K562 (cell line): Measurements from ENCODE around the gene ACRV1. TPM values are rescaled to one million over a fixed set of nuclear protein-coding genes. Genes with fewer than 3 reads are reported as not detected.
A peak's percentile ranks its signal among the peaks of the same experiment; 100 is the strongest.

Source experiments
- BHLHE40 ChIP-seq: IDR thresholded peaks from 2 replicates; pipeline ENCODE4 v1.6.1; 2011; ENCODE audit warnings: low read length, improper control_type of control experiment
- CTBP1 ChIP-seq: fragments of 450-650 bp; IDR thresholded peaks from 2 replicates; pipeline ENCODE4 v1.6.1; 2016; ENCODE audit warnings: borderline replicate concordance
- DMBX1 ChIP-seq: fragments of 250-450 bp; sonication (Bioruptor Pico); IDR thresholded peaks from 2 replicates; pipeline ENCODE4 v1.8.0; 2022; ENCODE audit warnings: inconsistent platforms, mild to moderate bottlenecking, moderate library complexity, borderline replicate concordance
- ESRRB ChIP-seq: fragments of 250-450 bp; sonication (Bioruptor Pico); IDR thresholded peaks from 2 replicates; pipeline ENCODE4 v1.5.0; 2020; ENCODE audit warnings: mild to moderate bottlenecking, moderate library complexity, borderline replicate concordance
- ETV5 ChIP-seq: sonication (generic); formaldehyde crosslinking; IDR thresholded peaks from 2 replicates; pipeline ENCODE4 v1.4.0; 2020; ENCODE audit warnings: low read depth, mild to moderate bottlenecking, missing genetic modification reagents
- HDAC8 ChIP-seq: fragments of 450-650 bp; IDR thresholded peaks from 2 replicates; pipeline ENCODE4 v1.6.1; 2016; ENCODE audit warnings: mild to moderate bottlenecking, missing genetic modification characterization, moderate library complexity, missing compliant biosample characterization
- MEF2A ChIP-seq: IDR thresholded peaks from 2 replicates; pipeline ENCODE4 v1.6.1; 2011; ENCODE audit warnings: low read depth, mild to moderate bottlenecking, low read length, moderate library complexity; ENCODE audit not compliant: control insufficient read depth
- PML ChIP-seq: IDR thresholded peaks from 2 replicates; pipeline ENCODE4 v1.6.1; 2012; ENCODE audit warnings: low read length, inconsistent platforms
- RERE ChIP-seq: sonication (generic); formaldehyde crosslinking; IDR thresholded peaks from 2 replicates; pipeline ENCODE4 v1.8.0; 2023; ENCODE audit warnings: missing genetic modification reagents, mild to moderate bottlenecking, borderline replicate concordance
- SMARCA4 ChIP-seq: fragments of 450-650 bp; IDR thresholded peaks from 2 replicates; pipeline ENCODE4 v1.6.1; 2016
- TEAD2 ChIP-seq: fragments of 450-650 bp; IDR thresholded peaks from 2 replicates; pipeline ENCODE4 v1.6.1; 2016; ENCODE audit warnings: missing genetic modification characterization, control low read depth, missing compliant biosample characterization
- ZBTB1 ChIP-seq: sonication (generic); formaldehyde crosslinking; IDR thresholded peaks from 2 replicates; pipeline ENCODE4 v1.8.1; 2023; ENCODE audit warnings: missing genetic modification reagents, low read depth, mild to moderate bottlenecking, borderline replicate concordance
- ZBTB49 ChIP-seq: sonication (generic); formaldehyde crosslinking; IDR thresholded peaks from 2 replicates; pipeline ENCODE4 v1.8.0; 2022; ENCODE audit warnings: missing genetic modification reagents, mild to moderate bottlenecking, borderline replicate concordance
- ZNF140 ChIP-seq: fragments of 250-450 bp; sonication (Bioruptor Pico); IDR thresholded peaks from 2 replicates; pipeline ENCODE4 v1.8.0; 2021; ENCODE audit warnings: moderate library complexity, mild to moderate bottlenecking, inconsistent platforms
- ZNF830 ChIP-seq: fragments of 250-450 bp; sonication (Bioruptor Pico); IDR thresholded peaks from 2 replicates; pipeline ENCODE4 v1.5.0; 2021; ENCODE audit warnings: mild to moderate bottlenecking
- polyA plus RNA-seq, 8 experiments: library from polyadenylated mRNA; depleted of rRNA in 4 of 8; stranded (reverse) in 5 of 8; unstranded in 3 of 8; fragments of >200 nt; fragmentation: Nextera tagmentation in 2 of 8; fragmentation: Illumina TruSeq in 1 of 8; extraction: Ambion mirVana in 2 of 8; extraction: Trizol in 1 of 8; gene quantifications; 2 replicates each; pipeline versions ENCODE4 v1.2.1 to v1.2.3, GENCODE V29; 2011 to 2014; ENCODE audit warnings: inconsistent platforms in 1 of 8, missing spikeins in 1 of 8
- total RNA-seq, 7 experiments: library from RNA; depleted of rRNA in 6 of 7; stranded (reverse); fragments of >200 nt in 6 of 7; fragmentation: Illumina TruSeq in 2 of 7; extraction: Trizol in 2 of 7; gene quantifications; 2 replicates each; pipeline versions ENCODE4 v1.2.1 to v1.2.3, GENCODE V29; 2011 to 2021; ENCODE audit warnings: low replicate concordance in 1 of 7
- TF ChIP-seq, protein P1 (sequence below), 2 experiments: IDR thresholded peaks; 2 replicates each; pipeline ENCODE4 v1.6.1; 2011; ENCODE audit warnings: borderline replicate concordance in 1 of 2, control low read depth in 1 of 2, low read depth in 1 of 2, low read length in 1 of 2, mild to moderate bottlenecking in 1 of 2, mixed read lengths in 1 of 2, moderate library complexity in 1 of 2; ENCODE audit not compliant: insufficient read depth in 1 of 2, insufficient read length in 1 of 2, poor library complexity in 1 of 2, severe bottlenecking in 1 of 2; ENCODE audit errors: extremely low read depth in 1 of 2
- TF ChIP-seq, protein P2 (sequence below): fragments of 450-650 bp; formaldehyde crosslinking; IDR thresholded peaks from 2 replicates; pipeline ENCODE4 v1.4.0; 2022; ENCODE audit warnings: mild to moderate bottlenecking, moderate library complexity

ACRV1 gene
- total and polyA plus RNA-seq, 9 of the 15 experiments (the other 6 are each of a cell fraction or from before 2014, with no cell fraction given), result 0.22 to 0.25 TPM; not detected in 7

- no peak for TF ChIP-seq RERE (CRISPR knock-in tag)
- TF ChIP-seq ZBTB49, result no peak
- TF ChIP-seq BHLHE40, result no peak
- TF ChIP-seq, protein P1, sequence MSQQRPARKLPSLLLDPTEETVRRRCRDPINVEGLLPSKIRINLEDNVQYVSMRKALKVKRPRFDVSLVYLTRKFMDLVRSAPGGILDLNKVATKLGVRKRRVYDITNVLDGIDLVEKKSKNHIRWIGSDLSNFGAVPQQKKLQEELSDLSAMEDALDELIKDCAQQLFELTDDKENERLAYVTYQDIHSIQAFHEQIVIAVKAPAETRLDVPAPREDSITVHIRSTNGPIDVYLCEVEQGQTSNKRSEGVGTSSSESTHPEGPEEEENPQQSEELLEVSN (IDR thresholded peaks at IDR 0.05; ENCODE audit: borderline replicate concordance in 1 of 2, extremely low read depth in 1 of 2, insufficient read depth in 1 of 2, insufficient read length in 1 of 2, low read depth in 1 of 2, low read length in 1 of 2, poor library complexity in 1 of 2, severe bottlenecking in 1 of 2), result peak; percentile 64 to 83
- TF ChIP-seq HDAC8 (tag), result 0 out of 2 replicates have a peak, but pooled peaks have one; percentile 18
- no peak for TF ChIP-seq MEF2A
- TF ChIP-seq DMBX1 (CRISPR knock-in tag), result peak; percentile 44; the same call in 1 of the 2 replicates
- TF ChIP-seq TEAD2 (tag), result no peak
- no peak for TF ChIP-seq ZBTB1 (CRISPR knock-in tag)
- TF ChIP-seq ZNF830 (CRISPR knock-in tag), result no peak
- no peak for TF ChIP-seq CTBP1
- TF ChIP-seq SMARCA4, result no peak; the same call in 1 of the 2 replicates
- TF ChIP-seq ZNF140, result no peak
- no peak for TF ChIP-seq ETV5 (CRISPR knock-in tag)
- no peak for TF ChIP-seq PML
- no peak for TF ChIP-seq ESRRB
- TF ChIP-seq, protein P2, sequence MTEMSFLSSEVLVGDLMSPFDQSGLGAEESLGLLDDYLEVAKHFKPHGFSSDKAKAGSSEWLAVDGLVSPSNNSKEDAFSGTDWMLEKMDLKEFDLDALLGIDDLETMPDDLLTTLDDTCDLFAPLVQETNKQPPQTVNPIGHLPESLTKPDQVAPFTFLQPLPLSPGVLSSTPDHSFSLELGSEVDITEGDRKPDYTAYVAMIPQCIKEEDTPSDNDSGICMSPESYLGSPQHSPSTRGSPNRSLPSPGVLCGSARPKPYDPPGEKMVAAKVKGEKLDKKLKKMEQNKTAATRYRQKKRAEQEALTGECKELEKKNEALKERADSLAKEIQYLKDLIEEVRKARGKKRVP (CRISPR knock-in tag), result no peak
Measured at GRCh38 chr11:125625225-125625629, 55.4 kb downstream of the ACRV1 start (continued).
